Vagina (tissue), 2 donors: ENCODE data around the gene DDX11.

ENCODE experiments used
- CTCF ChIP-seq, 3 experiments: fragments of 450-650 bp in 2 of 3; fragments of 200-600 bp in 1 of 3; sonication (generic) in 1 of 3; IDR thresholded peaks; one replicate each; pipeline ENCODE4 v1.5.1; 2017 to 2019; ENCODE audit warnings: antibody characterized with exemption in 3 of 3, mild to moderate bottlenecking in 2 of 3, moderate library complexity in 2 of 3
- POLR2A ChIP-seq, 2 donors: fragments of 450-650 bp; IDR thresholded peaks; one replicate each; pipeline ENCODE4 v1.6.1; 2017; ENCODE audit warnings: antibody characterized with exemption in 2 of 2, mild to moderate bottlenecking in 2 of 2, moderate library complexity in 2 of 2
- POLR2AphosphoS5 ChIP-seq, 2 donors: sonication (generic); formaldehyde crosslinking; IDR thresholded peaks; one replicate each; pipeline ENCODE4 v1.9.0; 2017; ENCODE audit warnings: antibody characterized with exemption in 2 of 2, mild to moderate bottlenecking in 2 of 2, low read depth in 1 of 2; ENCODE audit not compliant: insufficient read depth in 1 of 2

DNA sequence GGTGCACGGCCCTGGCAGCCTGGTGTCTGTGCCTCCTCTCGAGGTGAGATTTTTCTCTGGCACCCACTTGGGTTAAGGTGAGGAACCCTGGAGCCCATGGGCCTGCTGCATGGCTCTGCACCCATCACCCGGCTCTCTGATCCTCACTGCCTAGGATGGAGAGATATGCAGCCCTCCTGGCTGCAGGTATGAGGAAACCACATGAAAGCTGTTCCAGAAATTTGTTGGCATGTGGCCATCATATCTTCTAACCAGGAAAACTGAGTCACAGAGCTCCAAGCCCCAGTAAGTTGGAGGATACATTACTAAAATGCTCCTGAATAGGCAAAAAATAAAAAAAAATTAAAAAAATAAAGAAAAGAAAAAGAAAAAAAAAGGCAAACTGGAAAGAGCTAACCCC, 39.3 kb upstream of the DDX11 start:
- TF ChIP-seq CTCF (IDR thresholded peaks at IDR 0.05) (no peak), POLR2AphosphoS5 (IDR thresholded peaks at IDR 0.05; ENCODE audit: insufficient read depth in 1 of 2, low read depth in 1 of 2) (no peak), POLR2A (IDR thresholded peaks at IDR 0.05) (no peak)
